ENCODE data around the gene ERCC6.

Gene ERCC6

DNA sequence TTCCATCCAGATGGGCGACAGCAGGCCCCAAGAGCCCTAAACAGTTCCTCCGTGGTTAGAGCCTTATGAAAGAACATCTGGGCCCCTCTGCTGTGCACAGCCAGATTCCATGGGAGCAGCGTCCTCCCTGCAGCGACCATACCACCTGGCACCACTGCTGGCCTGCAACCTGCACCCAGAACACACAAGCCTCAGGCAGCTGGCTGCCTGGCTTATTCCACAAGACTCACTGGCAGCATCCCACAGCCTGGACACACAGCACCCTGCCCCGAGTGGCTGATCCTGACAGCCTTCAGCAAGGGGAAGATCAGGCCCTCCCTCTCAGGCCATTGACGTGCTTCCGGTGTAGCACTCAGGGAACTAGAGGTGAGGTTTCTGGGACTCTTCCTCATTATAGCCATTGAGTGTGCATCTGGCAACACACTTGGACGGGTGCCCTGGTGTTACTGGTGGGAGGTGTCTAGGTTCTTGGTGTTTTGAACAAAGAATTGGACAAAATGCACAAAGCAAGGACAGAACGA is 33.7 kb upstream of the ERCC6 start:
- TF ChIP-seq, protein P1, sequence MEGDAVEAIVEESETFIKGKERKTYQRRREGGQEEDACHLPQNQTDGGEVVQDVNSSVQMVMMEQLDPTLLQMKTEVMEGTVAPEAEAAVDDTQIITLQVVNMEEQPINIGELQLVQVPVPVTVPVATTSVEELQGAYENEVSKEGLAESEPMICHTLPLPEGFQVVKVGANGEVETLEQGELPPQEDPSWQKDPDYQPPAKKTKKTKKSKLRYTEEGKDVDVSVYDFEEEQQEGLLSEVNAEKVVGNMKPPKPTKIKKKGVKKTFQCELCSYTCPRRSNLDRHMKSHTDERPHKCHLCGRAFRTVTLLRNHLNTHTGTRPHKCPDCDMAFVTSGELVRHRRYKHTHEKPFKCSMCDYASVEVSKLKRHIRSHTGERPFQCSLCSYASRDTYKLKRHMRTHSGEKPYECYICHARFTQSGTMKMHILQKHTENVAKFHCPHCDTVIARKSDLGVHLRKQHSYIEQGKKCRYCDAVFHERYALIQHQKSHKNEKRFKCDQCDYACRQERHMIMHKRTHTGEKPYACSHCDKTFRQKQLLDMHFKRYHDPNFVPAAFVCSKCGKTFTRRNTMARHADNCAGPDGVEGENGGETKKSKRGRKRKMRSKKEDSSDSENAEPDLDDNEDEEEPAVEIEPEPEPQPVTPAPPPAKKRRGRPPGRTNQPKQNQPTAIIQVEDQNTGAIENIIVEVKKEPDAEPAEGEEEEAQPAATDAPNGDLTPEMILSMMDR (IDR thresholded peaks at IDR 0.05) = no peak

DNA sequence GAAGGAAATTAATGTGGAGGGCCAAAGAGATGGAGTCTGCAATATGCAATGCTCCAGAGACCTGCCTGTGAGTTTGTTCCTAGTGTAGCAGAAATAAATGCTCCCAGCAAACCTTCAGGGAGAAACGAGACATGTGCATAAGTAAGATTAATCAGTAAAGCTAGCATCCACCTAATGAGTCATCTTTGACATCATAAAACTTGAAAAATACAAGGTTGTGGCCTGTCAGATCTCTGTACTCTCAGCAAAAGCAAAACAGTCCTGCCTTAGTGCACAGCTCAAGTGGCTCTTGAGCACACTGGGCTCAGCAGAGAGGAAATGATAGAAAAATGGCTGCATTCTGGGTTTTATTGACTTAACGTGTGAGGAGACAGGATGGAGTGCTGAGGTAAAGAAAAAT is 32.5 kb upstream of the ERCC6 start:
- TF ChIP-seq, protein P1 (IDR thresholded peaks at IDR 0.05) = no peak

DNA sequence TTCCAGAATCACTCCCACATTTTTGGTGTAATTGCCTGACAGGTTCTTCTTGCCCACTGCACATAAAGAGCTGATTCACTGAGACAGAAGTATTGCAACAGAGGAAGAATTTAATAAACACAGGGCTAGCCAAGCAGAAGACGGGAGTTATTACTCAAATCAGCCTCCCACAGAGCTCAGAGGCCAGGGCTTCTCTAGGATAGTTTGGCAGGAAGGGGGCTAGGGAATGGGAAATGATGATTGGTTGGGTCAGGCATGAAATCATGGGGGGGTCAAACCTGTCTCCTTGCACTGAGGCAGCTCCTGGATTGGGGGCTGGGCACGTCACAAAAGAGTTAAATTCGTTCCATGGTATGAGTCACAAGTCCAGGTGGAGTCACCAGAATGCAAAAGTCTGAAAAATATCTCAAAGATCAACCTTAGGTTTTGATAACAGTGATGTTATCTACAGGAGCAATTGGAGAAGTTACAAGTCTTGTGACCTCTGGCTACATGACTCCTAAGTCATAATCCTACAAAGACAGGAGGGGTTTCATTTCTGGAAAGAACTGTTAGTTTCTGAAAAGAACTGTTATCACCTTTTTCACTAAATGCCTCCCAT is 30.2 kb upstream of the ERCC6 start:
- TF ChIP-seq, protein P1 (IDR thresholded peaks at IDR 0.05) = no peak

DNA sequence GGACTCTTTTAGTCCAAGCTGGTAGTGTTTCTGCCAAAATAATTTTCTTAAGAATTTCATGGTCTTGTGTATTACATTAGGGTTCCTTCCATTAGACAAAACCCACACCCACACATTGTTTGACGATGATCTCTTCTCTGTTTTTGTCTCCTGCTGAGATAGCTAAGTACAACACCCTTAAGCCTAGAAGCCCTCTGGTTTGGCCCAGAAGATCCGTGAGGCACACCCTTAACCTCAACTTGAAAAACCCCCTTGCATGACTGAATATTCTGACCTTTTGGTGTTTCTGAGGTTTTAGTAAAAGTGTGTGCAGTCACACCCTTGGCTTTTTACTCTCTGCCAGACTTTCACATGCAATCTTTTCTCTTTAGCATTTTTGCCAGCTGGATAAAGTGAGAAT is 29.3 kb upstream of the ERCC6 start:
- TF ChIP-seq, protein P1 (IDR thresholded peaks at IDR 0.05) = no peak

DNA sequence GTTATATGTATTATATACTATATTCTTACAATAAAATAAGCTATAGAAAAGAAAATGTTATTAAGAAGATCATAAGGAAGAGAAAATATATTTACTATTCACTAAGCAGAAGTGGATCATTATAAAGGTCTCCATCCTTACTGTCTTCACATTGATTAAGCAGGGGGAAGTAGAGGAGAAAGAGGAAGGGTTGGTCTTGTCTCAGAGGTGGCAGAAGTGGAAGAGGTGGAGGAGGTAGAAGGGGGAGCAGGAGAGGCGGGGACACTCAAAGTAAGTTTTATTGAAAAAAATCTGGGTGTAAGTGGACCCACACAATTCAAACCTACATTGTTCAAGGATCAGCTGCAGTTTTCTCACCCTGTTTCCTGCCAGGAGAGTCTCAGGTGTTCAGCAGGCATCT is 28.9 kb upstream of the ERCC6 start:
- TF ChIP-seq, protein P1 (IDR thresholded peaks at IDR 0.05) = no peak

DNA sequence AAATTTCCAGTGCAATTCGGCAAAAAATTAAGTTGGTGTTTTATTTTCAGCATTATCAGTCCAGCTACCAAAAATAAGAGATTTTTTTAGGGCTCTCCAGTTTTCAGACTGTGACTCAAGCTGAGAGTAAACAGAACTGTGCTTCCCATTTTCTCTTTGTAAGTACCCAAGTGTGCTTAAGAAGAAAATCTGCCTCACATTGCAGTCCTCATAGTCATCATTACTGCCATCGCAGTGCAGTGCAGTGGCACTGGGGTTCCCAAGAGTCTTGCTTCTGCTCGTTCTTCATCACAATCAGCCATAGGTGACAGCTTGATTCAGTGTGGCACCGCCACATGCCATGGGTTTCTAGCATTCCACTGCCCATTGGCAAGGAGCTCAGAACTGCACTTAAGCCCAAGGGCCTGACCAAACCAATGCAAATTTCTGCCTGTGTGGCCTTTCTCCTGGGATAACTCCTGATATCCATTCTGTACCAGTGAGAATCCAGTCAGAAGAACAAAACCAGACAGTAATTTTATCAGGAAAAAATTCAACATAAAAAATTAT is 25.6 kb upstream of the ERCC6 start:
- TF ChIP-seq, protein P1 (IDR thresholded peaks at IDR 0.05) = no peak

DNA sequence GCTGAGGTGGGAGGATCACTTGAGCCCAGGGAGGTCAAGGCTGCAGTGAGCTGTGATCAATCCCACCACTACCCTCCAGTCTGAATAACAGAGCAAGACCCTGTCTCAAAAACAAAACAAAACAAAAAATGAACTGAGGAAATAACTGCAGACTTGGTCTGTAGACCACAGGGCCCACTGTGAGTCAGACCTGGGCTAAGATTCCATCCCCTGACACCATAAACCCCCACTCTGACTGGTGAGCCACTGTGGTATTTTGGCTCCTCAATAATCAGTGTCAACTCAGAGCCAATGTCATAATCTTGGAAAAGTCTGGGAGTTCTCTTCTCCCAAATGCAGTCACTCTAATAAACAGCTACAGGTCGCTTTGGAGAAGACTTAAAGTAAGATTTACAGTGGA is 24.0 kb upstream of the ERCC6 start:
- TF ChIP-seq, protein P1 (IDR thresholded peaks at IDR 0.05) = no peak

Measured in LNCAP (cell line).